ENCODE measurements around the gene SLC2A4RG. TPM values are rescaled to one million over a fixed set of nuclear protein-coding genes. Genes with fewer than 3 reads are reported as not detected.
A peak's percentile ranks its signal among the peaks of the same experiment; 100 is the strongest.

The SLC2A4RG gene
- total and polyA plus RNA-seq, 4 donors = 18.8 to 121 (median 61.3) TPM

- H3K9ac ChIP-seq (ENCODE audit: insufficient read depth in 1 of 2, low read length in 2 of 2) = no peak overlapping the region
- WGBS, 2 donors = 84 to 92% methylated on average over 24 of the region's 24 CpGs
Measured at GRCh38 chr20:63690898-63691710, 48.5 kb upstream of the SLC2A4RG start.

GRCh38 chr20:63691711-63692435 is 47.7 kb upstream of the SLC2A4RG start:
- peak overlapping the region in 1 of 2 donors; percentile 62 for H3K27ac ChIP-seq (ENCODE audit: low read depth in 1 of 2, low read length in 1 of 2)
- no peak overlapping the region for H3K4me3 ChIP-seq
- peaks cover 0 to 24% (median 5%) of the 10 kb centered on the region in 4 donors for H3K36me3 ChIP-seq (ENCODE audit: control insufficient read depth in 4 of 4, insufficient read depth in 4 of 4, low read length in 4 of 4)
- peaks cover 0 to 34% (median 4%) of the 10 kb centered on the region in 5 donors for H3K4me1 ChIP-seq (ENCODE audit: control insufficient read depth in 5 of 5, insufficient read depth in 5 of 5, low read length in 5 of 5)
- H3K9ac ChIP-seq (ENCODE audit: insufficient read depth in 1 of 2, low read length in 2 of 2) = no peak overlapping the region
- no peak for ATAC-seq (ENCODE audit: insufficient read depth, low FRiP score)
- TF ChIP-seq CTCF (IDR thresholded peaks at IDR 0.05; ENCODE audit: control extremely low read depth, extremely low read depth) = no peak
- DNase-seq = no peak
- H3K27me3 ChIP-seq (ENCODE audit: control insufficient read depth in 3 of 3, insufficient read depth in 3 of 3, low read length in 2 of 3) = no peaks in the 10 kb centered on the region
- WGBS, 2 donors = 80 to 92% methylated on average over 21 of the region's 21 CpGs
- no peaks in the 10 kb centered on the region for H3K9me3 ChIP-seq (ENCODE audit: control insufficient read depth in 4 of 4, insufficient read depth in 3 of 4, low read length in 3 of 4)

More at GRCh38 chr20:63690898-63691710, 48.5 kb upstream of the SLC2A4RG start:
- TF ChIP-seq CTCF (IDR thresholded peaks at IDR 0.05; ENCODE audit: control extremely low read depth, extremely low read depth) = no peak
- peak overlapping the region in 1 of 2 donors; percentile 62 for H3K27ac ChIP-seq (ENCODE audit: low read depth in 1 of 2, low read length in 1 of 2)
- no peaks in the 10 kb centered on the region for H3K27me3 ChIP-seq (ENCODE audit: control insufficient read depth in 3 of 3, insufficient read depth in 3 of 3, low read length in 2 of 3)
- H3K36me3 ChIP-seq (ENCODE audit: control insufficient read depth in 4 of 4, insufficient read depth in 4 of 4, low read length in 4 of 4) = peaks cover 0 to 23% (median 5%) of the 10 kb centered on the region in 4 donors
- ATAC-seq (ENCODE audit: insufficient read depth, low FRiP score) (no peak), DNase-seq (no peak)
- H3K4me3 ChIP-seq = no peak overlapping the region
- peaks cover 0 to 34% (median 4%) of the 10 kb centered on the region in 5 donors for H3K4me1 ChIP-seq (ENCODE audit: control insufficient read depth in 5 of 5, insufficient read depth in 5 of 5, low read length in 5 of 5)
- H3K9me3 ChIP-seq (ENCODE audit: control insufficient read depth in 4 of 4, insufficient read depth in 3 of 4, low read length in 3 of 4) = no peaks in the 10 kb centered on the region

- no peak for ATAC-seq (ENCODE audit: insufficient read depth, low FRiP score)
Measured at GRCh38 chr20:63692436-63693082, 47.0 kb upstream of the SLC2A4RG start.

More at GRCh38 chr20:63692436-63693082, 47.0 kb upstream of the SLC2A4RG start:
- 75 to 90% methylated on average over 18 to 20 of the region's 20 CpGs for WGBS, 2 donors
- Histone ChIP-seq H3K36me3 (ENCODE audit: control insufficient read depth in 4 of 4, insufficient read depth in 4 of 4, low read length in 4 of 4) (peaks cover 0 to 24% (median 5%) of the 10 kb centered on the region in 4 donors), H3K27me3 (ENCODE audit: control insufficient read depth in 3 of 3, insufficient read depth in 3 of 3, low read length in 2 of 3) (no peaks in the 10 kb centered on the region), H3K9ac (ENCODE audit: insufficient read depth in 1 of 2, low read length in 2 of 2) (no peak overlapping the region), H3K4me3 (no peak overlapping the region), H3K4me1 (ENCODE audit: control insufficient read depth in 5 of 5, insufficient read depth in 5 of 5, low read length in 5 of 5) (peaks cover 0 to 38% (median under 1%) of the 10 kb centered on the region in 5 donors), H3K27ac (ENCODE audit: low read depth in 1 of 2, low read length in 1 of 2) (peak overlapping the region in 1 of 2 donors; percentile 62), H3K9me3 (ENCODE audit: control insufficient read depth in 4 of 4, insufficient read depth in 3 of 4, low read length in 3 of 4) (no peaks in the 10 kb centered on the region)
- peak in 2 of 3 donors; percentile 47 for DNase-seq
- TF ChIP-seq CTCF (IDR thresholded peaks at IDR 0.05; ENCODE audit: control extremely low read depth, extremely low read depth) = no peak
